ENCODE measurements around the gene MTARC1.

DNA sequence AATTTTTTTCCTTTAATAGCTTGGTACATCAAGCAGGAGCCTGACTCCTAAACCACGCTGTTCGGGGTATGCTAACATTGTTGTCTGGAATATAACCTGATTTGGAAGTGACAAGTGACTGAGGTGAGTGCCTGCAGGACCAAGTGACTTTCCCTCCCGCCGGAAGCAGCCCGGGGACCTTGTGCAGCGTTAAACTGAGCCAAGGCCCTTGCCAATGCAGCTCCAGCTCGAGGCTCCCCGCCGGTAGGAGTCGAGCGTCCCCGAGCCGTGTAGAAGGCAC, 716 bp upstream of the MTARC1 start:
- TF ChIP-seq FOXP2 (optimal IDR thresholded peaks at IDR 0.05; ENCODE audit: borderline replicate concordance, extremely low read depth, extremely low read length, insufficient read depth): no peak
- TF ChIP-seq POLR2AphosphoS5 (IDR thresholded peaks at IDR 0.05; ENCODE audit: low read depth, low read length): no peak
- TF ChIP-seq TAF1 (IDR thresholded peaks at IDR 0.05; ENCODE audit: borderline replicate concordance, insufficient read depth, low read length): no peak
- TF ChIP-seq, protein P1, sequence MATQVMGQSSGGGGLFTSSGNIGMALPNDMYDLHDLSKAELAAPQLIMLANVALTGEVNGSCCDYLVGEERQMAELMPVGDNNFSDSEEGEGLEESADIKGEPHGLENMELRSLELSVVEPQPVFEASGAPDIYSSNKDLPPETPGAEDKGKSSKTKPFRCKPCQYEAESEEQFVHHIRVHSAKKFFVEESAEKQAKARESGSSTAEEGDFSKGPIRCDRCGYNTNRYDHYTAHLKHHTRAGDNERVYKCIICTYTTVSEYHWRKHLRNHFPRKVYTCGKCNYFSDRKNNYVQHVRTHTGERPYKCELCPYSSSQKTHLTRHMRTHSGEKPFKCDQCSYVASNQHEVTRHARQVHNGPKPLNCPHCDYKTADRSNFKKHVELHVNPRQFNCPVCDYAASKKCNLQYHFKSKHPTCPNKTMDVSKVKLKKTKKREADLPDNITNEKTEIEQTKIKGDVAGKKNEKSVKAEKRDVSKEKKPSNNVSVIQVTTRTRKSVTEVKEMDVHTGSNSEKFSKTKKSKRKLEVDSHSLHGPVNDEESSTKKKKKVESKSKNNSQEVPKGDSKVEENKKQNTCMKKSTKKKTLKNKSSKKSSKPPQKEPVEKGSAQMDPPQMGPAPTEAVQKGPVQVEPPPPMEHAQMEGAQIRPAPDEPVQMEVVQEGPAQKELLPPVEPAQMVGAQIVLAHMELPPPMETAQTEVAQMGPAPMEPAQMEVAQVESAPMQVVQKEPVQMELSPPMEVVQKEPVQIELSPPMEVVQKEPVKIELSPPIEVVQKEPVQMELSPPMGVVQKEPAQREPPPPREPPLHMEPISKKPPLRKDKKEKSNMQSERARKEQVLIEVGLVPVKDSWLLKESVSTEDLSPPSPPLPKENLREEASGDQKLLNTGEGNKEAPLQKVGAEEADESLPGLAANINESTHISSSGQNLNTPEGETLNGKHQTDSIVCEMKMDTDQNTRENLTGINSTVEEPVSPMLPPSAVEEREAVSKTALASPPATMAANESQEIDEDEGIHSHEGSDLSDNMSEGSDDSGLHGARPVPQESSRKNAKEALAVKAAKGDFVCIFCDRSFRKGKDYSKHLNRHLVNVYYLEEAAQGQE (IDR thresholded peaks at IDR 0.05; ENCODE audit: insufficient read depth in 1 of 2, low read depth in 2 of 2, low read length in 2 of 2): no peak
- no peak for TF ChIP-seq SIN3A (IDR thresholded peaks at IDR 0.05; ENCODE audit: borderline replicate concordance, insufficient read depth, low read length)
